ENCODE results near the gene ATP8A2. TPM values are rescaled to one million over a fixed set of nuclear protein-coding genes. Genes with fewer than 3 reads are reported as not detected.
"Not testable (repeated sequence)": the region's sequence is repeated elsewhere in the genome, so short reads cannot be mapped to it uniquely, and the experiment has no call there.

ATP8A2 gene
- total RNA-seq, 2 donors from 2014 or later = 0.23 to 6.1 TPM

DNA sequence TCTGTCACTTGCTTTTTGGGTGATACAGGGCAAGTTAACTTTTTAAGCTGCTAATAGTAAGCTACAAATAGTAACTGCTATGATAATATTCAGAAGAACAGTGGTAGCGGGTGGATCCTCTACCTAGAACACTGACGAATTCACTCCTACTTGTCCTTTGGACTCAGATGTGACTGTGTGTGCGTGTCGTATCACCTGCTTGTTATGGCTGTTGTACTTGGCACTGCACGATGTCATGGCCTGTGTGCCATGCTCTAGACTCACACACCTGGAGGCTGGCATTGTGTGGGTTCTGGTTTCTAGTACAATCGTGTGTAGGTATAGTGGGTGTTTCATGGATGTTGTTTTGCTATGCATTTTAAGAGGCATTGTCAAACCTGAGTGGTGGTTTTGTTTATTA is 130.8 kb downstream of the ATP8A2 start:
- H3K36me3 ChIP-seq = no peaks in the 10 kb centered on the region
- intact Hi-C loops (cut with DNase I) = no loop called here
- H3K27me3 ChIP-seq (replicated peaks; ENCODE audit: insufficient read depth) = no peaks in the 10 kb centered on the region
- TF ChIP-seq, protein P1, sequence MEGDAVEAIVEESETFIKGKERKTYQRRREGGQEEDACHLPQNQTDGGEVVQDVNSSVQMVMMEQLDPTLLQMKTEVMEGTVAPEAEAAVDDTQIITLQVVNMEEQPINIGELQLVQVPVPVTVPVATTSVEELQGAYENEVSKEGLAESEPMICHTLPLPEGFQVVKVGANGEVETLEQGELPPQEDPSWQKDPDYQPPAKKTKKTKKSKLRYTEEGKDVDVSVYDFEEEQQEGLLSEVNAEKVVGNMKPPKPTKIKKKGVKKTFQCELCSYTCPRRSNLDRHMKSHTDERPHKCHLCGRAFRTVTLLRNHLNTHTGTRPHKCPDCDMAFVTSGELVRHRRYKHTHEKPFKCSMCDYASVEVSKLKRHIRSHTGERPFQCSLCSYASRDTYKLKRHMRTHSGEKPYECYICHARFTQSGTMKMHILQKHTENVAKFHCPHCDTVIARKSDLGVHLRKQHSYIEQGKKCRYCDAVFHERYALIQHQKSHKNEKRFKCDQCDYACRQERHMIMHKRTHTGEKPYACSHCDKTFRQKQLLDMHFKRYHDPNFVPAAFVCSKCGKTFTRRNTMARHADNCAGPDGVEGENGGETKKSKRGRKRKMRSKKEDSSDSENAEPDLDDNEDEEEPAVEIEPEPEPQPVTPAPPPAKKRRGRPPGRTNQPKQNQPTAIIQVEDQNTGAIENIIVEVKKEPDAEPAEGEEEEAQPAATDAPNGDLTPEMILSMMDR (IDR thresholded peaks at IDR 0.05) = no peak
- TF ChIP-seq POLR2AphosphoS5 (IDR thresholded peaks at IDR 0.05) = no peak
- no peak for TF ChIP-seq POLR2A (IDR thresholded peaks at IDR 0.05)
- no peak overlapping the region for H3K4me3 ChIP-seq
- H3K4me1 ChIP-seq (replicated peaks) = no peaks in the 10 kb centered on the region
- H3K27ac ChIP-seq = no peak overlapping the region
- no peak for DNase-seq (ENCODE audit: low spot score)
- WGBS = 82% methylated on average over 6 of the region's 6 CpGs
- H3K9me3 ChIP-seq = no peaks in the 10 kb centered on the region

DNA sequence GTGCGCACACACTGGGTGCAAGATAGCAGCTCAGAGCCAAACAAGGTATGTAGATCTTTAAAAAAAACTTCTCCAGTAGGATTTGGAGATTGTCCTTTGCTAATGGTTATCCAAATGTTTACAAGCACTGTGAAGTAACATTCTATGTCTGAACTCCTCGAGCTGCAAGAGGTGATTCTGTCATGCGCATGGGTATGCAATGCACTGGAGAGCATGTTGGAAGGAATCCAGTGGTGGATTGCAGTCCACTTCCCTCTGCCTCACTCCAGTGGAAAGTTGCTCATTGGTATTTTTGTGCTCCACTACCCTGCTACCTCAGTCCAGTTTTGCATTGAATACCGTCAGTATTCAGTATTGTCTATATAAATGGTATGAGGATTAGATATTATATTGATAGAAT is 132.1 kb downstream of the ATP8A2 start:
- TF ChIP-seq POLR2AphosphoS5 (IDR thresholded peaks at IDR 0.05) (no peak), POLR2A (IDR thresholded peaks at IDR 0.05) (no peak)
- TF ChIP-seq, protein P1 (IDR thresholded peaks at IDR 0.05) = no peak
- WGBS = 95% methylated on average over 4 of the region's 4 CpGs
- no peak overlapping the region for H3K27ac ChIP-seq
- H3K9me3 ChIP-seq = no peaks in the 10 kb centered on the region
- DNase-seq (ENCODE audit: low spot score) = no peak
- H3K27me3 ChIP-seq (replicated peaks; ENCODE audit: insufficient read depth) = no peaks in the 10 kb centered on the region
- H3K36me3 ChIP-seq = no peaks in the 10 kb centered on the region
- intact Hi-C loops (cut with DNase I) = no loop called here
- no peaks in the 10 kb centered on the region for H3K4me1 ChIP-seq (replicated peaks)
- H3K4me3 ChIP-seq = no peak overlapping the region

- intact Hi-C loops (cut with DNase I) = no loop called here
- no peak overlapping the region for H3K4me3 ChIP-seq
- H3K36me3 ChIP-seq = no peaks in the 10 kb centered on the region
- no peaks in the 10 kb centered on the region for H3K27me3 ChIP-seq (replicated peaks; ENCODE audit: insufficient read depth)
- H3K9me3 ChIP-seq = no peaks in the 10 kb centered on the region
- DNase-seq (ENCODE audit: low spot score) = no peak
- 71% methylated on average over 1 of the region's 1 CpG for WGBS
- no peak overlapping the region for H3K27ac ChIP-seq
- TF ChIP-seq, protein P1 (IDR thresholded peaks at IDR 0.05) = no peak
- TF ChIP-seq POLR2A (IDR thresholded peaks at IDR 0.05) (no peak), POLR2AphosphoS5 (IDR thresholded peaks at IDR 0.05) (no peak)
- no peaks in the 10 kb centered on the region for H3K4me1 ChIP-seq (replicated peaks)
Measured at GRCh38 chr13:25507841-25508240, 136.1 kb downstream of the ATP8A2 start.

GRCh38 chr13:25513060-25513459 is 141.3 kb downstream of the ATP8A2 start:
- 95% methylated on average over 4 of the region's 32 CpGs for WGBS
- DNase-seq (ENCODE audit: low spot score); H3K9me3 ChIP-seq; H3K27ac ChIP-seq; H3K4me3 ChIP-seq; H3K27me3 ChIP-seq (replicated peaks; ENCODE audit: insufficient read depth); H3K4me1 ChIP-seq (replicated peaks); H3K36me3 ChIP-seq; intact Hi-C loops (cut with DNase I): not testable (repeated sequence)

DNA sequence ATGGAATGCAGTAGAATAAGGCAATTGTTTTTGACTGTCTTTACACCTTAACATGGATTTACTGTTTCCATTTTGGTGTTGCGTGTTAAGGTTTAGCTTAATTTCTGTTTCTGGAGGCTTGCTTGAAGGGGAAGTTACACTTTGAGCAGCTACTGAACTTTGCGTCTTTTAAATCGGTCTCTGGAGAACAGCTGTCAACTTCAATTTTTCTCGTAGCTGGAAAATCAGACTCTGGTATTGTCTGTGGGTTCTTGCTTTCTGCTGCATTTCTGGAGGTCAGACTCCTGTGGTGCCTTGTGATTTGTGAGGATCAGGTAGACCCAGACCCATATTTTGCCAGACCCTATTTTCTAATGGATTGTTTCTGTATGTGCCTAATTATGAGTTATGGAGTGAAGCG is 146.7 kb downstream of the ATP8A2 start:
- DNase-seq (ENCODE audit: low spot score) = no peak

More for the DNA sequence above, 146.7 kb downstream of the ATP8A2 start:
- 87% methylated on average over 5 of the region's 5 CpGs for WGBS
- Histone ChIP-seq H3K27me3 (replicated peaks; ENCODE audit: insufficient read depth) (no peaks in the 10 kb centered on the region), H3K4me3 (no peak overlapping the region), H3K4me1 (replicated peaks) (no peaks in the 10 kb centered on the region), H3K36me3 (no peaks in the 10 kb centered on the region), H3K27ac (no peak overlapping the region), H3K9me3 (no peaks in the 10 kb centered on the region)
- intact Hi-C loops (cut with DNase I) = no loop called here
- TF ChIP-seq, protein P1 (IDR thresholded peaks at IDR 0.05) = no peak
- TF ChIP-seq POLR2A (IDR thresholded peaks at IDR 0.05) = no peak
- TF ChIP-seq POLR2AphosphoS5 (IDR thresholded peaks at IDR 0.05) = no peak
